Measurements from ENCODE around the gene PRKAG1.

DNA sequence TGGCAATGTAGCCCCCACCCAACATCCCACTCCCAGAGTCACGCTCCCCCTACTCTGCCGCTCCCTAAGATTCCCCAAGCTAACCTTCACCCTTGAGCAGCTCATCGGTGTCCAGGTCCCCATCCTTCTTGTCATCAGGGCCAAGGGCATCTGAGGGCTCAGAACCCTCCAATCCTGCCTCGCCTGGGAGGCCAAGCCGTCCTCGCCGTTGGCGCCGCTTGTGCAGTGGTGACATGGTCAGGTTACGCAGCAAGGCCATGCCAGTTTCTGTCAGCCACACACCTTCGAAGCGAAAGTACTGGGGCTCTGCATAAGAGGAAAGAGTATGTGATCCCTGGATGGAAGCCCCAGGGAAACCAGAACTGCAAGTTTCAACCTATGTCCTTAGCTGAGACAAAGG lies 26.1 kb upstream of the PRKAG1 start:
- TF ChIP-seq, protein P1, sequence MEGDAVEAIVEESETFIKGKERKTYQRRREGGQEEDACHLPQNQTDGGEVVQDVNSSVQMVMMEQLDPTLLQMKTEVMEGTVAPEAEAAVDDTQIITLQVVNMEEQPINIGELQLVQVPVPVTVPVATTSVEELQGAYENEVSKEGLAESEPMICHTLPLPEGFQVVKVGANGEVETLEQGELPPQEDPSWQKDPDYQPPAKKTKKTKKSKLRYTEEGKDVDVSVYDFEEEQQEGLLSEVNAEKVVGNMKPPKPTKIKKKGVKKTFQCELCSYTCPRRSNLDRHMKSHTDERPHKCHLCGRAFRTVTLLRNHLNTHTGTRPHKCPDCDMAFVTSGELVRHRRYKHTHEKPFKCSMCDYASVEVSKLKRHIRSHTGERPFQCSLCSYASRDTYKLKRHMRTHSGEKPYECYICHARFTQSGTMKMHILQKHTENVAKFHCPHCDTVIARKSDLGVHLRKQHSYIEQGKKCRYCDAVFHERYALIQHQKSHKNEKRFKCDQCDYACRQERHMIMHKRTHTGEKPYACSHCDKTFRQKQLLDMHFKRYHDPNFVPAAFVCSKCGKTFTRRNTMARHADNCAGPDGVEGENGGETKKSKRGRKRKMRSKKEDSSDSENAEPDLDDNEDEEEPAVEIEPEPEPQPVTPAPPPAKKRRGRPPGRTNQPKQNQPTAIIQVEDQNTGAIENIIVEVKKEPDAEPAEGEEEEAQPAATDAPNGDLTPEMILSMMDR (IDR thresholded peaks at IDR 0.05), result no peak
- TF ChIP-seq EP300 (IDR thresholded peaks at IDR 0.05) (no peak), POLR2AphosphoS5 (IDR thresholded peaks at IDR 0.05) (no peak)
